SH-SY5Y (cell line): ENCODE results near the gene TMUB2.

Experiments used
- GATA2 ChIP-seq: IDR thresholded peaks from 2 replicates; pipeline ENCODE4 v1.6.1; 2011; ENCODE audit warnings: mild to moderate bottlenecking, low read depth, low read length
- GATA3 ChIP-seq: IDR thresholded peaks from 2 replicates; pipeline ENCODE4 v1.6.1; 2011; ENCODE audit warnings: low read depth, mild to moderate bottlenecking, low read length, moderate library complexity

DNA sequence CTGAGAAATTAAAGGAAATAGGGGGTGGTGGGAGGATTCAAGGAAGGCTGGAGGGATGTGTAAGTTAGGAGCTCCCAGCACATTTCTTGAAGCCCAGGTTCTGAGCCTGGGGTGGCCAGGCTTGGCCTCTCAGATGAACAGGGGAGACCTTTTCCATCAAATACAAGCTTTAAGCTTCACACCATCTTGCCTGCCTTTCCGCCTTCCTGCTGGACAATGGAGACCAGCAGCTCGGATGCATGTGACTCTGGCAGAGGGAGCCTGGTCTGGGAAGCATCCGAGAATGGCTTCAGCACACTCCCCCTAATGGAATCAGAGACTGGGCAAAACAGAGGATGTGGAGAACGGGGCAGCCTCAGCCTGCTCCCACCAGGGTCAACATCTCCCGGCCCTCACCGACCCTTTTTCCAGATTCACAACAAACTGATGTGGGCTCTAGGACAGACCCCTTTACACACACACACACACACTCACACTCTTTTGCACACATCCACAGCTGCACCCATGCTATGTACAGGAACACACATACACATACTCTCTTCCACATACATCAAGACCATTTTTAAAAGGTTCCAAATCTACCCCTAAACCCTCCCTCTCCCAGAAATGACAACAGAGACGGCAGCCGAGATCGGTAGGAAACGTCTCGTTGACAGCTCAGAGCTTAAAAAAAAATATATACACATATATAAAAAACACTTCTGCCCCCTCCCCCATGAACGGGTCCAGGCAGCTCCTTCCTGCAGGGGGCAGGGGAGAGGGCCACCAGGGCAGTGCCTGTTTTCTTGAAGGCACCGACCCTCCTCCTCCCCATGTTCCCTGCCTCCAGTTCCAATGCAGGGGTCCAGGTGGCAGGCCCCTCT is 19.4 kb downstream of the TMUB2 start:
- no peak for TF ChIP-seq GATA2
- no peak for TF ChIP-seq GATA3
